Upper lobe of left lung (tissue), 6 donors: ENCODE measurements around the gene C1orf141. TPM values are rescaled to one million over a fixed set of nuclear protein-coding genes. Genes with fewer than 3 reads are reported as not detected.

Experiments
- ATAC-seq, 2 donors: fragments of 200-7000 bp; cut with Tn5 transposase; one replicate each; pipeline ENCODE4 v1.9.1; 2022; ENCODE audit warnings: mild to moderate bottlenecking in 2 of 2, moderate library complexity in 2 of 2; ENCODE audit not compliant: low FRiP score in 2 of 2
- DNase-seq, 2 donors: peaks; one replicate each; pipeline ENCODE4 v3.0.0-alpha.2; 2019 to 2020
- H3K27ac ChIP-seq, 4 donors: fragments of 200-600 bp; sonication (generic); one replicate each; pipeline ENCODE4 v1.5.1; 2016 to 2019
- H3K27me3 ChIP-seq, 4 donors: fragments of 200-600 bp; sonication (generic); one replicate each; pipeline ENCODE4 v1.5.1; 2017 to 2019
- H3K36me3 ChIP-seq, 4 donors: fragments of 200-600 bp; sonication (generic); one replicate each; pipeline ENCODE4 v1.5.1; 2016 to 2019
- H3K4me1 ChIP-seq, 4 donors: fragments of 200-600 bp; sonication (generic); one replicate each; pipeline ENCODE4 v1.5.1; 2018 to 2019
- H3K4me3 ChIP-seq, 4 donors: fragments of 200-600 bp; sonication (generic); one replicate each; pipeline ENCODE4 v1.5.1; 2017 to 2019; ENCODE audit warnings: mild to moderate bottlenecking in 2 of 4, moderate library complexity in 1 of 4
- H3K9me3 ChIP-seq, 4 donors: fragments of 200-600 bp; sonication (generic); one replicate each; pipeline ENCODE4 v1.5.1; 2018 to 2019
- CTCF ChIP-seq, 6 experiments: fragments of 450-650 bp in 4 of 6; fragments of 200-600 bp in 2 of 6; sonication (generic) in 2 of 6; IDR thresholded peaks; one replicate each; pipeline ENCODE4 v1.5.1; 2016 to 2019; ENCODE audit warnings: antibody characterized with exemption in 6 of 6
- EP300 ChIP-seq, 4 donors: sonication (generic); formaldehyde crosslinking; IDR thresholded peaks; one replicate each; pipeline ENCODE4 v1.5.1; 2017; ENCODE audit warnings: antibody characterized with exemption in 4 of 4, control low read depth in 2 of 4
- POLR2A ChIP-seq, 4 donors: fragments of 450-650 bp; IDR thresholded peaks; one replicate each; pipeline ENCODE4 v1.5.1; 2016 to 2017; ENCODE audit warnings: antibody characterized with exemption in 4 of 4, mild to moderate bottlenecking in 2 of 4
- POLR2AphosphoS5 ChIP-seq, 2 donors: sonication (generic); formaldehyde crosslinking; IDR thresholded peaks; one replicate each; pipeline ENCODE4 v1.5.1; 2017; ENCODE audit warnings: antibody characterized with exemption in 2 of 2
- WGBS, 2 donors: methylation state at CpG; one replicate each; pipeline ENCODE4 v1.1.5; 2017 to 2018; 5-methylcytosine and 5-hydroxymethylcytosine counted together
- total RNA-seq, 6 donors: library from RNA; depleted of rRNA in 4 of 6; stranded (reverse); fragments of >200 nt in 4 of 6; gene quantifications; one replicate each; pipeline versions ENCODE4 v1.1.0 to v1.2.1, GENCODE V29; 2016 to 2021
- donor health status: DM: no; HTN: no; CAD: no; lungs with moderate emphysema.
- donor health status: DM: no; HTN: yes; CAD: no; lungs with severe emphysema.

C1orf141 gene
- total RNA-seq, 6 donors from 2014 or later, result 0.61 to 9.2 (median 1.0) TPM; not detected in 1

- TF ChIP-seq POLR2AphosphoS5 (IDR thresholded peaks at IDR 0.05) (no peak), EP300 (IDR thresholded peaks at IDR 0.05) (no peak), POLR2A (IDR thresholded peaks at IDR 0.05) (no peak), CTCF (IDR thresholded peaks at IDR 0.05) (no peak)
- Histone ChIP-seq H3K9me3 (no peaks in the 10 kb centered on the region), H3K4me3 (no peak overlapping the region), H3K27me3 (no peaks in the 10 kb centered on the region), H3K36me3 (no peaks in the 10 kb centered on the region), H3K4me1 (no peaks in the 10 kb centered on the region), H3K27ac (no peak overlapping the region)
- 91 to 92% methylated on average over 4 of the region's 4 CpGs for WGBS, 2 donors
- DNase-seq, result no peak
- ATAC-seq, result no peak
These were observed 30.8 kb upstream of the C1orf141 start for GRCh38 chr1:67165468-67166041.

DNA sequence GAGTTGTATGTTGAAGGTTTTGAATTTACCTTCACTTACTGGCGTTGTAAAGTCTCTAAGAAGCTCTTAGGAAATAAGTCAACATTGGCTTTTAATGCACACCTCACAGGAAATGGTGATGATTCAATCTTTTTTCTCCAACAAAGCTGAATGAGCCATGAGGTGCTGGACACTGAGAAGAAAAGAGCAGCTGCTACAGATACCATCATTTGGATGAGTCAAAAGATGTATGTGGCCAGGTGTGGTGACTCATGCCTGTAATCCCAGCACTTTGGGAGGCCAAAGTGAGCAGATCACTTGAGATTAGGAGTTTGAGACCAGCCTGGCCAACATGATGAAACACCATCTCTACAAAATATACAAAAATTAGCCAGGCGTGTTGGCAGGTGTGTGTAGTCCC, 28.2 kb upstream of the C1orf141 start:
- H3K4me1 ChIP-seq, result no peaks in the 10 kb centered on the region
- no peak for DNase-seq
- 81 to 83% methylated on average over 2 of the region's 2 CpGs for WGBS, 2 donors
- no peaks in the 10 kb centered on the region for H3K27me3 ChIP-seq
- no peak overlapping the region for H3K27ac ChIP-seq
- H3K36me3 ChIP-seq, result no peaks in the 10 kb centered on the region
- no peak overlapping the region for H3K4me3 ChIP-seq
- ATAC-seq, result no peak
- TF ChIP-seq CTCF (IDR thresholded peaks at IDR 0.05), result no peak
- no peak for TF ChIP-seq EP300 (IDR thresholded peaks at IDR 0.05)
- TF ChIP-seq POLR2A (IDR thresholded peaks at IDR 0.05), result no peak
- TF ChIP-seq POLR2AphosphoS5 (IDR thresholded peaks at IDR 0.05), result no peak
- no peaks in the 10 kb centered on the region for H3K9me3 ChIP-seq

DNA sequence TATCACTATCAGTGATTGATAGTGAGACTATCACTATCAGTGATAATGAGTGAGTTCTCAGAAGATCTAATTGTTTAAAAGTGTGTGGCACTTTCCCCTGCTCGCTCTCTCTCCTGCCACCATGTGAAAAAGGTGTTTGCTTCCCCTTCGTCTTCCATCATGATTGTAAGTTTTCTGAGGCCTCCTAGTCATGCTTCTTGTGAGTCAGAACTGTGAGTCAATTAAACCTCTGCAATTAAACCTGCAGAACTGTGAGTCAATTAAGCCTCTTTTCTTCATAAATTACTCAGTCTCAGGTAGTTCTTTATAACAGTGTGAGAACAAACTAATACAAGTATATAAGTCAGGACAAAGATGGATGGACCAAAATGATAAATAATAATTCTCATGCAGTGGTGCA, 24.5 kb upstream of the C1orf141 start:
- Histone ChIP-seq H3K4me3 (no peak overlapping the region), H3K36me3 (no peaks in the 10 kb centered on the region), H3K27ac (no peak overlapping the region), H3K4me1 (no peaks in the 10 kb centered on the region), H3K9me3 (no peaks in the 10 kb centered on the region), H3K27me3 (no peaks in the 10 kb centered on the region)
- DNase-seq (no peak), ATAC-seq (no peak)
- TF ChIP-seq CTCF (IDR thresholded peaks at IDR 0.05), result no peak
- no peak for TF ChIP-seq POLR2AphosphoS5 (IDR thresholded peaks at IDR 0.05)
- no peak for TF ChIP-seq POLR2A (IDR thresholded peaks at IDR 0.05)
- no peak for TF ChIP-seq EP300 (IDR thresholded peaks at IDR 0.05)
- 64 to 65% methylated on average over 2 of the region's 2 CpGs for WGBS, 2 donors

DNA sequence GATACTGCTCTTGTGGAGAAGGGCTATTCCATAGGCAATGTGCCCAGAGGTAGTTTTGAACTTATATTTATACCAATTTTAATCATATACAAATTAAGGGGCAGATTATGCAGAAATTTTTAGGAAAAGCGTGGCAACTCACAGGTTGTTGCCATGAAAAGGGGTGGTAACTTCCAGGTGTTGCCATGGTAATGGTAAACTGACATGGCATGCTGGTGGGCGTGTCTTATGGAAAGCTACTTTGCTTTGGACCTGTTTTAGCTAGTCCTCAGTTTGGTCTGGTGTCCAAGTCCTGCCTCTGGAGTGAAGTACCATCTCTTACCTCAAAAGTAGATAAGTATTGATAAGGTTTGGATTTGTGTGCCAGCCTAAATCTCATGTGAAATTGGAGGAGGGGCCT, 23.6 kb upstream of the C1orf141 start:
- H3K4me3 ChIP-seq, result no peak overlapping the region
- no peak for TF ChIP-seq EP300 (IDR thresholded peaks at IDR 0.05)
- TF ChIP-seq CTCF (IDR thresholded peaks at IDR 0.05), result no peak
- TF ChIP-seq POLR2A (IDR thresholded peaks at IDR 0.05), result no peak
- TF ChIP-seq POLR2AphosphoS5 (IDR thresholded peaks at IDR 0.05), result no peak

DNA sequence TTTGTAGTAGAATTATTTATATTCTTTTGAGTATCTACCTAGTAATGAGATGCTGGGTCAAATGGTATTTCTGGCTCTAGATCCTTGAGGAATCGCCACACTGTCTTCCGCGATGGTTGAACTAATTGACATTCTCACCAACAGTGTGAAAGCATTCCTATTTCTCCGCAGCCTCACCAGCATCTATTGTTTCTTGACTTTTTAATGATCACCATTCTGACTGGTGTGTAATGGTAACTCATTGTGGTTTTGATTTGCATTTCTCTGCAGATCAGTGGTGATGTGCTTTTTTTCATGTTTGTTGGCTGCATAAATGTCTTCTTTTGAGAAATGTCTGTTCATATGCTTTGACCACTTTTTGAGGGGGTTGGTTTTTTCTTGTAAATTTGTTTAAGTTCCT, 16.2 kb upstream of the C1orf141 start:
- TF ChIP-seq EP300 (IDR thresholded peaks at IDR 0.05), result no peak
- no peak for TF ChIP-seq POLR2AphosphoS5 (IDR thresholded peaks at IDR 0.05)
- no peak for TF ChIP-seq POLR2A (IDR thresholded peaks at IDR 0.05)
- TF ChIP-seq CTCF (IDR thresholded peaks at IDR 0.05), result no peak
- no peaks in the 10 kb centered on the region for H3K9me3 ChIP-seq
- no peak overlapping the region for H3K4me3 ChIP-seq
- H3K36me3 ChIP-seq, result no peaks in the 10 kb centered on the region
- WGBS, 2 donors, result 87 to 90% methylated on average over 4 of the region's 4 CpGs
- ATAC-seq (no peak), DNase-seq (no peak)
- H3K27me3 ChIP-seq, result no peaks in the 10 kb centered on the region
- H3K27ac ChIP-seq, result no peak overlapping the region
- H3K4me1 ChIP-seq, result peaks cover 7 to 9% (median 8%) of the 10 kb centered on the region in 4 donors

More for the DNA sequence above, 23.6 kb upstream of the C1orf141 start:
- Histone ChIP-seq H3K36me3 (no peaks in the 10 kb centered on the region), H3K4me1 (no peaks in the 10 kb centered on the region), H3K27me3 (no peaks in the 10 kb centered on the region), H3K9me3 (no peaks in the 10 kb centered on the region), H3K27ac (no peak overlapping the region)
- WGBS, 2 donors, result 48 to 65% methylated on average over 2 of the region's 2 CpGs
- DNase-seq (no peak), ATAC-seq (no peak)
